Stimulated activated naive B cell treated with anti-CD40 and anti-IgM and Interleukin-4, amounts not matched to agents 10 μg/mL and 1 μg/mL and 100 μg/mL, for 72 hours (primary cell): ENCODE measurements around the gene PRR20G.

Source experiments
- ATAC-seq, 2 donors: fragments of 150-1000 bp; cut with Tn5 transposase; replicated peaks; 2 replicates each; pipeline ENCODE4 v1.10.0; 2021; ENCODE audit warnings: moderate library complexity in 1 of 2
- DNase-seq: peaks from one replicate; pipeline ENCODE4 v3.0.0; 2021
- H3K27ac Mint-ChIP-seq: one replicate; pipeline ENCODE4 v1.8.0; 2022; ENCODE audit warnings: mild to moderate bottlenecking, mixed read lengths
- H3K27me3 Mint-ChIP-seq, 2 donors: one replicate each; pipeline ENCODE4 v1.8.0; 2022; ENCODE audit warnings: mixed read lengths in 2 of 2
- H3K36me3 Mint-ChIP-seq, 2 donors: one replicate each; pipeline ENCODE4 v1.8.0; 2022; ENCODE audit warnings: mixed read lengths in 2 of 2, mild to moderate bottlenecking in 1 of 2
- H3K4me1 Mint-ChIP-seq, 2 donors: one replicate each; pipeline ENCODE4 v1.8.0; 2022; ENCODE audit warnings: mixed read lengths in 2 of 2, mild to moderate bottlenecking in 1 of 2
- H3K4me3 Mint-ChIP-seq, 2 donors: one replicate each; pipeline ENCODE4 v1.8.0; 2022; ENCODE audit warnings: mild to moderate bottlenecking in 2 of 2, mixed read lengths in 2 of 2, moderate library complexity in 1 of 2
- H3K9me3 Mint-ChIP-seq, 2 donors: one replicate each; pipeline ENCODE4 v1.8.0; 2022; ENCODE audit warnings: mixed read lengths in 2 of 2, mild to moderate bottlenecking in 1 of 2

Gene PRR20G

DNA sequence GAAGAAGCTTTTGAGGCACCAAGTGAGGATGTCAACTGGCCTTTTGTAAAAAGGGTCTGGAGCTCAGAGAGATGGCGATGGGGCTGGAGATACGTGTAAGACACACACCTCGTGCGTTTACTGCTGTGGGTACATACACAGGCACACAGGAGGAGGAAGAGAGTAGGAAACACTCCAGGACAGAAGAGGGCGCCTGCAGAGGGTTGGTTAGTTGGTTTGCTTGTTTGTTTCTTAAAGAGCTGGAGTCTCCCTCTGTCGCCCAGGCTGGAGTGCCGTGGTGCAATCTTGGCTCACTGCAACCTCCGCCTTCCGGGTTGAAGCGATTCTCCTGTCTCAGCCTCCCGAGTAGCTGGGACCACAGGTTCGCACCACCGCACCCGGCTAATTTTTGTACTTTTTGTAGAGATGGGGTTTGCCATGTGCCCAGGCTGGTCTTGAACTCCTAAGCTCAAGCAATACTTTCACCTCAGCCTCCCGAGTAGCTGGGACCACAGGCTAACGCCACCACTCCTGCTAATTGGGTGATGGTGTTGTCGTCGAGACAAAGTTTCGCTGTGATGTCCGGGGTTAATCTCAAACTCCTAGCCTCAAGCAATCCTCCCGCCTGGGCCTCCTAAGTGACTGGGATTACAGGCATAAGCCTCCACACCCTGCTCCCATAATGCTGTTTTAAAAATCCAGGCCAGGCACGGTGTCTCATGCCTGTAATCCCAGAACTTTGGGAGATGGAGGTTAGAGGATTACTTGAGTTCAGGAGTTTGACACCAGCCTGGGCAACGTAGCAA lies 1.3 kb upstream of the PRR20G start:
- Mint-ChIP-seq H3K4me1 (no peaks in the 10 kb centered on the region), H3K4me3 (no peak overlapping the region), H3K27ac (no peak overlapping the region), H3K9me3 (peaks cover 18 to 19% of the 10 kb centered on the region in 2 donors), H3K36me3 (peaks cover 3 to 5% of the 10 kb centered on the region in 2 donors), H3K27me3 (peaks cover 5 to 8% of the 10 kb centered on the region in 2 donors)
- no peak for DNase-seq
- no peak for ATAC-seq

DNA sequence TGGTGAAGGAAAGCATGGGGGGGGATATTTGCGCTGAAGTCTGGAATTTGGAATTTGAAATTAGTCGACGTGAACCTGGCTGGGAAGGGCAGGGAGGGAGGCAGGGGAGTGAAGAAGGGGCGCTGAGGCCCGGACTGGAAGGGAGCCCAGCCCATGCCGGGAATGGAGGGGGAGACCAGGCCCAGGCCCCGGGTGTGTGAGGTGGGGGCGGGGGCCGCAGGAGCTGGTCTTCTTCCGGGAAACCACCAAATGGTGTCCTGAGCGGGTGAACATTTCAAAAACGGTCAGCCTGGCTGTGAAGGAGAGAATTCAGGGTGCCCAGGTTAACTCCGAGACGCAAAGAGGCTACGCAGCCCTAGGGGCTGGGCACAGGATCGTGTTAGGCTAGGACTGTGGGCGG lies 497 bp upstream of the PRR20G start:
- ATAC-seq: no peak
- Mint-ChIP-seq H3K36me3 (peaks cover 3 to 5% of the 10 kb centered on the region in 2 donors), H3K27ac (no peak overlapping the region), H3K9me3 (peaks cover 18 to 19% of the 10 kb centered on the region in 2 donors), H3K27me3 (peaks cover 13% of the 10 kb centered on the region in 2 donors), H3K4me3 (no peak overlapping the region), H3K4me1 (no peaks in the 10 kb centered on the region)
- no peak for DNase-seq

DNA sequence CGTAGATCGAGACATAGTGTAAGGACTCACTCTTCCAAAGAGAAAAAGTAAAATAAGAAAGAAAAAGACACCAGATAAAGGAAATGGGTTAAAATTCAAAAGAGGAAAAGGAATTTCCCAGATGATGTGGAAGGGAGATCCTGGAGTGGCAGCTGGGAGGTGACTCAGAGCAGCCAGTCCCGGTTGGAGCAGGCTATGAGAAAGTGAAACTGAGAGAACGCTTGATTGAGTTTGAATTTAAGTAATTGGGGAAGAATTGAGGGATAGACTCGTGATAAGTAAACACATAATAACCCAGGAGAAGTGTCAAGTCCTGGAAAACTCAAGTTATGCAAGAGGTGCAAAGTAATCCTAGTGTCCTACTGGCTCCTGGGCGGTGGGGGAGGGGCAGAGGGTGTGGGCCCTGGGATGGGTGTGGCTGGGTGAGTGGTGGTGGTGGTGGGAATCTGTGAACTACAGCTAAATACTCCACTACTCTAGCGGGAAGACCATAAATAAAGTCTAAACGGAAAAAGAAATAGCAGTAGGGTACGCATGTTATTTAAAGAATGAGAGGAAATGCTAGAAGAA lies 1.2 kb downstream of the PRR20G start:
- DNase-seq: no peak
- H3K27me3 Mint-ChIP-seq: peaks cover 6 to 13% of the 10 kb centered on the region in 2 donors

DNA sequence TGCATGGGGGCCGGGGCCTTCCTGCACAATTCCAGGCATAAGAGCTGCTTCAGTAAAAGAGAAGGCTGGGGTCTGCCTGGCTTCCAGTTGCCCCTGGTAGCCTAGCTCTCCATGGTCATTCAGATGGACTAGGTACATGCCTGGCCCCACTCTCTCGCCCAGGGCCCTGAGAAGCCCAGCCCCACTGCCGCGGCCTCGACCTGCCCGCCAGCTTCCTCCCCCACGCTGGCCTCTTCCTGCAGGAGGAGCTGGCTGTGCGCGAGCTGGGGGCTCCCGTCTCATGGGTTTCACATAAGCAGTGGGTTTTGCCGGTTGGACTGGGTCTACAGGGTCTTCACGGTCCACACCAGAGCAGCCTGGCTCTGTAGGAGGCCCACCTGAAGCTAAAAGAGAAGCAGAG lies 3.6 kb downstream of the PRR20G start:
- Mint-ChIP-seq H3K4me3 (no peak overlapping the region), H3K9me3 (peaks cover 9 to 14% of the 10 kb centered on the region in 2 donors), H3K27me3 (peaks cover 9 to 13% of the 10 kb centered on the region in 2 donors), H3K36me3 (peaks cover 3 to 5% of the 10 kb centered on the region in 2 donors), H3K4me1 (no peaks in the 10 kb centered on the region), H3K27ac (no peak overlapping the region)
- ATAC-seq: no peak
- DNase-seq: no peak

More for the DNA sequence above, 1.2 kb downstream of the PRR20G start:
- H3K4me1 Mint-ChIP-seq: no peaks in the 10 kb centered on the region
- H3K36me3 Mint-ChIP-seq: peaks cover 3 to 5% of the 10 kb centered on the region in 2 donors
- peaks cover 11 to 14% of the 10 kb centered on the region in 2 donors for H3K9me3 Mint-ChIP-seq
- no peak overlapping the region for H3K27ac Mint-ChIP-seq
- no peak for ATAC-seq
- no peak overlapping the region for H3K4me3 Mint-ChIP-seq

DNA sequence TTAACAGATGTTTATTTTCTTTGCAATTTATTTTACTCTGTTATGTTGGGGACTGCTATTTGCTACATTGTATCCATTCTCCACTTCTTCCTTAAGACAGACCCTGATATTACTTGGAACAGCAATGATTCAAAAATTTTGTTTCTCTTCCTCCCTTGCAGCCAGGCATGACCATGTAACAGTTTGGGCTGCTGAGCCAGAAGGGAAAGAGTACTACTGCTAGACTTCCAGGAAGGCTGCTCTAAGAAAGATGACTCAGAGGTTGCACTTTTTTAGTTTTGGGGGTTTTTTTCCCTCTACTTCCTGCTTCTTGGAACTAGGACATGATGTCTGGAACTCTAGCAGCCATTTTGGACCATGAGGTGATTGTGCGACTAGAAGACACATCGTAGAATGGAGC lies 10.3 kb downstream of the PRR20G start:
- no peak for DNase-seq
- Mint-ChIP-seq H3K4me3 (no peak overlapping the region), H3K4me1 (no peaks in the 10 kb centered on the region)

DNA sequence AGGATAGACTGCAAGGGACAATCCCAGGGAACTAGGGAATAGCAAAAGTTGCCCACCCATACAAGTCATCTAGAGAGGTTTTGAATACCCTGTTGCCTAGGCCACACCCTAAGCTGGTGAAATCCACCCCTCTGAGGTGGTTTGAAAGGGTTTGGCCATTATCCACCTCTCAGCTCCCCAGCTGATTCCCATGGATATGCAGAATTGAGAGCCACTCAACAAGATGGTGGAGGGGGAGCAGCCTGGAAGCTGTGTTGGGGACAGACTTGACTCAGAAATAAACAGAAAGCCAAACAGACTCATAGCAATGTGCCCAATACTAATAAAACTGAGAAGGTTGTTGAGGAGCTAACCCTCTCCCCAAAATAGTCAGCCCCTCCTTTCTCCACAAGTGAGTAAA lies 10.9 kb downstream of the PRR20G start:
- Mint-ChIP-seq H3K4me1 (no peaks in the 10 kb centered on the region), H3K27ac (no peak overlapping the region), H3K9me3 (peaks cover 3 to 6% of the 10 kb centered on the region in 2 donors), H3K4me3 (no peak overlapping the region), H3K27me3 (peaks cover 0 to 11% of the 10 kb centered on the region in 2 donors), H3K36me3 (no peaks in the 10 kb centered on the region)
- ATAC-seq (no peak), DNase-seq (no peak)

More for the DNA sequence above, 10.3 kb downstream of the PRR20G start:
- Mint-ChIP-seq H3K9me3 (peaks cover 3 to 6% of the 10 kb centered on the region in 2 donors), H3K27me3 (peaks cover 0 to 8% of the 10 kb centered on the region in 2 donors), H3K36me3 (no peaks in the 10 kb centered on the region), H3K27ac (no peak overlapping the region)
- ATAC-seq: no peak

DNA sequence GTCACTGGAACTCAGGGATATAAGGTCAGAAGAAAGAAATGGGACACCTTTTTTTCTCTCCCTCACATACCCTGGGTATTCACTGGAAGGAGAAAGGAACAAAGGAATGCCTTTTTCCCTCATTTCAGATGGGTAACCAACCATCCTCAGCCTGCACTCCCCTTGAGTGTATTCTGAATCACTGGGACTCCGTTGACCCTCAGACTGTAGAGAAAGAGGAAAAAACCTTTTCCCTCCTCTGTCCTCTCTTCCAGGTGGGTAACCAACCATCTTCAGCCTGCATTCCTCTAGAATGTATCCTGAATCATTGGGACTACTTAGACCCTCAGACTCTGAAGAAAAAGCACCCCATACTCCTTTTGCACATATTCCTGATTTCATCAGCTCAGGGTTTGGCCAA lies 11.4 kb downstream of the PRR20G start:
- Mint-ChIP-seq H3K27ac (no peak overlapping the region), H3K27me3 (peaks cover 0 to 11% of the 10 kb centered on the region in 2 donors), H3K36me3 (no peaks in the 10 kb centered on the region), H3K9me3 (peaks cover 3 to 6% of the 10 kb centered on the region in 2 donors), H3K4me1 (no peaks in the 10 kb centered on the region), H3K4me3 (no peak overlapping the region)
- DNase-seq (no peak), ATAC-seq (no peak)

DNA sequence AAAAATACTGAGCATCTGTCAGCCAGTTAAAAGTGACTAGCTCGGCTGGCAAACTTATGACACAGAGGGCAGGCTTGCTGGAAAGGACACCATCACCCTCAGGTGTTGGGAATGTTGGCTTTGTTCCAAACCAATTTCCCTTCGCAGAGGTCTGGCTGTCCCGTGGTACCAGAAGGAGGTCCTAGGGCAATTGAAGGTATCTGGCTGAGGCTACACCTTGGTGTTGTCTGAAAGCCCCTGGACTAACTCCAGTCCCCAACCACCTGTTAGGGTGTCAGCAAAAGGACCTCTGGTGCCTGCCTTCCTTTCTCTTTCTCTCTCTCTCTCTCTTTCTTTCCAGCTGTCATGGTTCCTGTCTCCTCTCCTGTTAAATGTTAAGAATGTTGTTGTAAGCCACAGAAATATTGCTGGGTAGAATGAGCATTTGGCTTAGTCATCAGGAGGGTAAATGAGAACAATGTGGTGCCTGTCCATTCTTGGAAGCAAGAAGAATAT lies 12.5 kb downstream of the PRR20G start:
- peaks cover 3 to 6% of the 10 kb centered on the region in 2 donors for H3K9me3 Mint-ChIP-seq
- no peaks in the 10 kb centered on the region for H3K4me1 Mint-ChIP-seq
- H3K27ac Mint-ChIP-seq: no peak overlapping the region
- no peaks in the 10 kb centered on the region for H3K36me3 Mint-ChIP-seq
- no peak overlapping the region for H3K4me3 Mint-ChIP-seq
- ATAC-seq: no peak
- H3K27me3 Mint-ChIP-seq: peaks cover 0 to 11% of the 10 kb centered on the region in 2 donors
- DNase-seq: no peak

DNA sequence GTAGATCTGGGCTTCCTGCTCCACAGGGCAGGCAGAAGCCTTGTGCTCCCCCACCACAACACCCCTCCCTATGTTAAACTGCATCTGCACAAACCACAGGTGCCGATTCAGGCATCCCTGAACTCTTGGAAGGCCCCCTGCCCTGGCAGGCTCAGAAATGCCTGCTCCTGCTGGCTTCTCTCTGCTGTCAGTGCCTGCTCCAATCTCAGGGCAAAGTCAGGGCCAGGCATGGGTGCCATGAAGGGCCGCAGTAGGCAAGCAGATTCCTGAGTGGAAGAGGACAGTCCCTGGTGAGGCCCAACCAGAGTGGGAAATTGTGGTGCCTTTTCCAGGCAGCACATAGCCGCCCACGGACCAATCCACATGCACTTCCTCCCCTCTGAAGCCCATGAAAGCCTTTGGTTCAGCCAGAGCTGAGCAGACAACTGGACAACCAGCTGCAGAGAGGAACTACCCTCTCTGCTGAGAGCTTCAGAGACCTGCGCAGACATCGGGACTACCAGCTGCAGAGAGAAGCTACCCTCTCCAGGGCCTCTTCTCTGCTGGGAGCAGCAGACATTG lies 13.6 kb downstream of the PRR20G start:
- Mint-ChIP-seq H3K4me1 (no peaks in the 10 kb centered on the region), H3K27me3 (peaks cover 0 to 8% of the 10 kb centered on the region in 2 donors), H3K4me3 (no peak overlapping the region), H3K27ac (no peak overlapping the region), H3K9me3 (peaks cover 3 to 7% of the 10 kb centered on the region in 2 donors), H3K36me3 (no peaks in the 10 kb centered on the region)
- ATAC-seq (no peak), DNase-seq (no peak)

DNA sequence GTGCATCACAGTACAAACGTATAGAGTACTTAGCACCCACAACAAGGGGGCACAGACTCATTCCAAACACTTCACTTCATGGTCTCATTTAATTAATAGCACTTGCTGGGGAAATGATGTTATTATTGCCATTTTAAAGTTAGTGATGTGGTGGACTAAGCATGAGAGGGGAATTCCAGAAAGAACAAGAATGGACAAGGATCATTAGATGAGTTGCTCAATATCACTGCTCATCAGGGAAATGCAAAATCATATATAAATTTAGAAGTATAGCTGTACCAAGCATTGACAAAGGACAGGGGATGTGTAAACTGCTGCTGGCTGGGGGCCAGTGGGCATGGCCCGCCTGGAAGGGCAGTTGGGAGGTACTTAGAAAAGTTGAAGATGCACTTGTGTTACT lies 14.6 kb downstream of the PRR20G start:
- no peak overlapping the region for H3K27ac Mint-ChIP-seq
- no peaks in the 10 kb centered on the region for H3K4me1 Mint-ChIP-seq
- peaks cover 10 to 11% of the 10 kb centered on the region in 2 donors for H3K9me3 Mint-ChIP-seq
- no peak overlapping the region for H3K4me3 Mint-ChIP-seq
- DNase-seq: no peak
- no peaks in the 10 kb centered on the region for H3K36me3 Mint-ChIP-seq
- peaks cover 0 to 5% of the 10 kb centered on the region in 2 donors for H3K27me3 Mint-ChIP-seq
- no peak for ATAC-seq

DNA sequence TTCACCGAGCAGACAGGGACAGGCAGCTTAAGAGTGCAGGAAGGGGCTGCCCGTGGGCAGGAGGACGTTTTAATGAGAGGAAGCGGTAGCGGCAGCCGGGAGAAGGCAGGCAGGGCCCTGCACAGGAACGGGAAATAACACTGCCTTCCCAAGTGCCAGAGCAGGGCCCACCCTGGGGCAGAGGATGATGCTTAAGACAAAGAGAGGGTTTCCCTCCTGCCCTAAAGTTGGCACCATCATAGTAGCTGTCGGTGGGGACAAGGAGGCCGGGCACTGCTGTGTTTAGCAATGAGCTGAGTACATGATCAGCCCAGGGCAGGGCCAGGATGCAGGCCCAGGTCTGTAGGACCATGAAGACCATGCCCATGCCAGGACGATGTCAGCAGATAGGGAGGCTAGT lies 21.7 kb downstream of the PRR20G start:
- no peak overlapping the region for H3K27ac Mint-ChIP-seq
- no peak for ATAC-seq
- no peaks in the 10 kb centered on the region for H3K36me3 Mint-ChIP-seq
- no peaks in the 10 kb centered on the region for H3K4me1 Mint-ChIP-seq
- H3K27me3 Mint-ChIP-seq: peaks cover 5 to 15% of the 10 kb centered on the region in 2 donors
- no peak overlapping the region for H3K4me3 Mint-ChIP-seq
- H3K9me3 Mint-ChIP-seq: peaks cover 7% of the 10 kb centered on the region in 2 donors
- no peak for DNase-seq

DNA sequence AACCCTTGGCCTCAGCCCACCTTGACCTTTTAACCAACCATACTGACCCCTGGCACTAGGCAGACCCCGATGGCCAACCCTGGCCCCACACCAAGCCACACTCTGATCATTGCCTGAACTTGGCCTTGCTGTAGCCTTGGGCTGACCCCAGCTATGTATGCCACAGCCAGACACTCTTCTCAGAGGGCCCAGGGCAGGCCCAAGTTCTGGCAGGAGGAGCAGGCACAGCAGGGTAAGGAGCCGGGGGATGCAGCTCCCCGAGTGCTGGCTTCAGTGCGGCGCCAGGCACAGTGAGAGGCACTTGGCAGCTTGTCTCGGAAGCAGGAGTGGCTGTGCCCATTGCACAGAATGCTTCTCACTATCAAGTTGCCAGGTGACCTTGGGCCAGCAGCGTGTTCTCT lies 22.3 kb downstream of the PRR20G start:
- H3K27ac Mint-ChIP-seq: no peak overlapping the region

DNA sequence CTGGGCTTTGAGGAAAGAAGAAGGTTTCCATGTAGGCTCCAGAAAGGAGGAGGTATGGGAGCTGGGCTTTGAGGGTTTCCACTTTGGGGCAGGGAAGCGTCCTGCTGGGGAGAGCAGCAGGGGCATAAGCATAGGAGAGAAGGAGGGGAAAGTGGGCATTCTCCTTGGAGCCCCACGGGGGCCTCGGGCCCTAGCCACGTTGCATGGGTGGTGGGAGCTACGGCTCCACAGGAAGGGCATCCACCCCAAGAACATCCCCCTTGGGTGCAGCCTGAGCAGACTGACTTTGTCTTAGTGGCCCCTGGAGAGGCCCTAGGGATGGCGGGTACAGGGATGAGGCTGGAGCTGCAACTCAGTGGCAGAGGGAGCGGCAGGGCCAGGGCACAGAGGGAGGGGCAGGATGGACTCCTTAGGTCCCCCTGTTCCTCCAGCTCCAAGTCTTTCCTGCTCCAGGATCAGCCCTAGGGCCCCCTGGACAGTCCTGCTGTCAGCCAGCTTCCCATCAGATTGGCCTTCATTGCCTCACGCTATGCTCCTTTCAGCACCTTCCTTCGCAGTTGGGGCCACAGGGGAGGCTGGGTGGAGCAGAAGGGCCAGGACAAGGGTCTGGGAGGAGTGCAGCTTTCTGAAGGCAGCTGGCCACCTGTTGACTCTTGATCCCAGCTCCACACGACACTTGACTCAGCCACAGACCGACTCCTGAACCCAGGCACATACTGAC lies 22.9 kb downstream of the PRR20G start:
- Mint-ChIP-seq H3K9me3 (peaks cover 6 to 7% of the 10 kb centered on the region in 2 donors), H3K27me3 (peaks cover 5 to 19% of the 10 kb centered on the region in 2 donors), H3K4me1 (no peaks in the 10 kb centered on the region), H3K27ac (no peak overlapping the region), H3K36me3 (no peaks in the 10 kb centered on the region), H3K4me3 (no peak overlapping the region)
- no peak for DNase-seq
- no peak for ATAC-seq

More for the DNA sequence above, 22.3 kb downstream of the PRR20G start:
- ATAC-seq (no peak), DNase-seq (no peak)
- Mint-ChIP-seq H3K27me3 (peaks cover 5 to 15% of the 10 kb centered on the region in 2 donors), H3K4me3 (no peak overlapping the region), H3K36me3 (no peaks in the 10 kb centered on the region), H3K4me1 (no peaks in the 10 kb centered on the region), H3K9me3 (peaks cover 7% of the 10 kb centered on the region in 2 donors)

DNA sequence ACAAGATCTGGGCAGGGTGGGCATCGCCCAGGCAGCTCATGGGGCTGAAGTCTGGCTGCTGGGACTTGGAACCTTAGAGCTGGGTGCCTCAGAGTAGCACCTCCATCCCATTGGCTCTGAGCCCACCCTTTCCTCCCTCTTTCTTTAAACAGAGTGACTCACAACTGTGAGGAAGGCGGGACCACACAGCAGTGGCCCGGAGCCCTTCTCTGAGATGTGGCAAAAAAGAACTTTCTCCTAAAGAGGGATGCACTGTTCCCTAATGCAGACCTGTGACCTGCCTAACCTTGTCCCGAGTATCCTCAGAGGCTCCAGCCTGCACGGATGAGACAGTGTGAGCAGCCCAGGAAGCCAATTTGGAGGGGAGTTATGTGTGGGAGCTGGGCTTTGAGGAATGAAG lies 23.6 kb downstream of the PRR20G start:
- peaks cover 5 to 7% of the 10 kb centered on the region in 2 donors for H3K9me3 Mint-ChIP-seq
- no peaks in the 10 kb centered on the region for H3K36me3 Mint-ChIP-seq
- ATAC-seq (no peak), DNase-seq (no peak)
- H3K4me3 Mint-ChIP-seq: no peak overlapping the region
- no peaks in the 10 kb centered on the region for H3K4me1 Mint-ChIP-seq
- H3K27me3 Mint-ChIP-seq: peaks cover 5 to 19% of the 10 kb centered on the region in 2 donors
- no peak overlapping the region for H3K27ac Mint-ChIP-seq
